ENCODE data around the gene BTBD16. TPM values are rescaled to one million over a fixed set of nuclear protein-coding genes. Genes with fewer than 3 reads are reported as not detected.

The BTBD16 gene
- polyA plus RNA-seq, 1 donor, result 0.79 TPM

GRCh38 chr10:122294511-122295450, 23.7 kb downstream of the BTBD16 start:
- H3K36me3 ChIP-seq (ENCODE audit: control insufficient read depth, insufficient read depth, low read length), result no peaks in the 10 kb centered on the region
- no peaks in the 10 kb centered on the region for H3K27me3 ChIP-seq (ENCODE audit: control insufficient read depth, insufficient read depth, low read length)
- DNase-seq, result no peak
- no CpG with 5 or more reads among the region's 12 CpGs for WGBS (ENCODE audit: insufficient coverage, low lambda C conversion rate)
- no peak overlapping the region for H3K27ac ChIP-seq (ENCODE audit: low read length)
- H3K4me1 ChIP-seq (ENCODE audit: control insufficient read depth, insufficient read depth, low read length), result no peaks in the 10 kb centered on the region
- H3K9me3 ChIP-seq (ENCODE audit: control insufficient read depth, low read depth, low read length), result no peaks in the 10 kb centered on the region
- H3K4me3 ChIP-seq (ENCODE audit: low read length), result no peak overlapping the region

GRCh38 chr10:122295451-122295809, 24.3 kb downstream of the BTBD16 start:
- H3K36me3 ChIP-seq (ENCODE audit: control insufficient read depth, insufficient read depth, low read length), result no peaks in the 10 kb centered on the region
- no peak overlapping the region for H3K4me3 ChIP-seq (ENCODE audit: low read length)
- no peak for DNase-seq
- H3K27me3 ChIP-seq (ENCODE audit: control insufficient read depth, insufficient read depth, low read length), result no peaks in the 10 kb centered on the region
- no peaks in the 10 kb centered on the region for H3K4me1 ChIP-seq (ENCODE audit: control insufficient read depth, insufficient read depth, low read length)
- WGBS (ENCODE audit: insufficient coverage, low lambda C conversion rate), result no CpG with 5 or more reads among the region's 4 CpGs
- H3K9me3 ChIP-seq (ENCODE audit: control insufficient read depth, low read depth, low read length), result no peaks in the 10 kb centered on the region
- H3K27ac ChIP-seq (ENCODE audit: low read length), result no peak overlapping the region

- WGBS (ENCODE audit: insufficient coverage, low lambda C conversion rate), result no CpG with 5 or more reads among the region's 8 CpGs
- Histone ChIP-seq H3K9me3 (ENCODE audit: control insufficient read depth, low read depth, low read length) (no peaks in the 10 kb centered on the region), H3K27me3 (ENCODE audit: control insufficient read depth, insufficient read depth, low read length) (no peaks in the 10 kb centered on the region), H3K27ac (ENCODE audit: low read length) (no peak overlapping the region), H3K36me3 (ENCODE audit: control insufficient read depth, insufficient read depth, low read length) (no peaks in the 10 kb centered on the region), H3K4me1 (ENCODE audit: control insufficient read depth, insufficient read depth, low read length) (peaks cover 4% of the 10 kb centered on the region), H3K4me3 (ENCODE audit: low read length) (no peak overlapping the region)
- DNase-seq, result no peak
These were observed 25.4 kb downstream of the BTBD16 start for GRCh38 chr10:122296363-122297120.

- no peaks in the 10 kb centered on the region for H3K9me3 ChIP-seq (ENCODE audit: control insufficient read depth, low read depth, low read length)
- no peaks in the 10 kb centered on the region for H3K27me3 ChIP-seq (ENCODE audit: control insufficient read depth, insufficient read depth, low read length)
- H3K4me1 ChIP-seq (ENCODE audit: control insufficient read depth, insufficient read depth, low read length), result peaks cover 9% of the 10 kb centered on the region
- no peak overlapping the region for H3K4me3 ChIP-seq (ENCODE audit: low read length)
- no peaks in the 10 kb centered on the region for H3K36me3 ChIP-seq (ENCODE audit: control insufficient read depth, insufficient read depth, low read length)
- WGBS (ENCODE audit: insufficient coverage, low lambda C conversion rate), result no CpG with 5 or more reads among the region's 8 CpGs
- DNase-seq, result no peak
- no peak overlapping the region for H3K27ac ChIP-seq (ENCODE audit: low read length)
These were observed 26.5 kb downstream of the BTBD16 start for GRCh38 chr10:122297583-122297982.

- Histone ChIP-seq H3K36me3 (ENCODE audit: control insufficient read depth, insufficient read depth, low read length) (no peaks in the 10 kb centered on the region), H3K27ac (ENCODE audit: low read length) (no peak overlapping the region), H3K27me3 (ENCODE audit: control insufficient read depth, insufficient read depth, low read length) (no peaks in the 10 kb centered on the region), H3K9me3 (ENCODE audit: control insufficient read depth, low read depth, low read length) (no peaks in the 10 kb centered on the region), H3K4me1 (ENCODE audit: control insufficient read depth, insufficient read depth, low read length) (peaks cover 9% of the 10 kb centered on the region), H3K4me3 (ENCODE audit: low read length) (no peak overlapping the region)
- DNase-seq, result no peak
- WGBS (ENCODE audit: insufficient coverage, low lambda C conversion rate), result no CpG with 5 or more reads among the region's 6 CpGs
These were observed 27.1 kb downstream of the BTBD16 start for GRCh38 chr10:122298206-122298597.

GRCh38 chr10:122298598-122299301, 27.7 kb downstream of the BTBD16 start:
- no CpG with 5 or more reads among the region's 15 CpGs for WGBS (ENCODE audit: insufficient coverage, low lambda C conversion rate)
- Histone ChIP-seq H3K9me3 (ENCODE audit: control insufficient read depth, low read depth, low read length) (no peaks in the 10 kb centered on the region), H3K36me3 (ENCODE audit: control insufficient read depth, insufficient read depth, low read length) (no peaks in the 10 kb centered on the region), H3K27me3 (ENCODE audit: control insufficient read depth, insufficient read depth, low read length) (no peaks in the 10 kb centered on the region), H3K4me1 (ENCODE audit: control insufficient read depth, insufficient read depth, low read length) (peaks cover 9% of the 10 kb centered on the region), H3K4me3 (ENCODE audit: low read length) (peak overlapping the region; percentile 25), H3K27ac (ENCODE audit: low read length) (no peak overlapping the region)
- peak; percentile 73 to 74 for DNase-seq

- Histone ChIP-seq H3K9me3 (ENCODE audit: control insufficient read depth, low read depth, low read length) (no peaks in the 10 kb centered on the region), H3K27ac (ENCODE audit: low read length) (no peak overlapping the region), H3K4me1 (ENCODE audit: control insufficient read depth, insufficient read depth, low read length) (peaks cover 9% of the 10 kb centered on the region), H3K36me3 (ENCODE audit: control insufficient read depth, insufficient read depth, low read length) (no peaks in the 10 kb centered on the region), H3K27me3 (ENCODE audit: control insufficient read depth, insufficient read depth, low read length) (no peaks in the 10 kb centered on the region), H3K4me3 (ENCODE audit: low read length) (no peak overlapping the region)
- no peak for DNase-seq
- WGBS (ENCODE audit: insufficient coverage, low lambda C conversion rate), result 89% methylated on average over 3 of the region's 14 CpGs
These were observed 28.5 kb downstream of the BTBD16 start for GRCh38 chr10:122299423-122300075.

- peak in 1 of 2 donors; percentile 62 for DNase-seq
- H3K4me3 ChIP-seq (ENCODE audit: low read length), result no peak overlapping the region
- H3K27me3 ChIP-seq (ENCODE audit: control insufficient read depth, insufficient read depth, low read length), result no peaks in the 10 kb centered on the region
- no peaks in the 10 kb centered on the region for H3K36me3 ChIP-seq (ENCODE audit: control insufficient read depth, insufficient read depth, low read length)
- no peak overlapping the region for H3K27ac ChIP-seq (ENCODE audit: low read length)
- H3K4me1 ChIP-seq (ENCODE audit: control insufficient read depth, insufficient read depth, low read length), result peaks cover 9% of the 10 kb centered on the region
- WGBS (ENCODE audit: insufficient coverage, low lambda C conversion rate), result 70% methylated on average over 2 of the region's 12 CpGs
- no peaks in the 10 kb centered on the region for H3K9me3 ChIP-seq (ENCODE audit: control insufficient read depth, low read depth, low read length)
These were observed 30.1 kb downstream of the BTBD16 start for GRCh38 chr10:122301055-122301810.

- Histone ChIP-seq H3K4me1 (ENCODE audit: control insufficient read depth, insufficient read depth, low read length) (peaks cover 9% of the 10 kb centered on the region), H3K36me3 (ENCODE audit: control insufficient read depth, insufficient read depth, low read length) (no peaks in the 10 kb centered on the region), H3K9me3 (ENCODE audit: control insufficient read depth, low read depth, low read length) (no peaks in the 10 kb centered on the region), H3K27me3 (ENCODE audit: control insufficient read depth, insufficient read depth, low read length) (no peaks in the 10 kb centered on the region), H3K4me3 (ENCODE audit: low read length) (no peak overlapping the region), H3K27ac (ENCODE audit: low read length) (no peak overlapping the region)
- WGBS (ENCODE audit: insufficient coverage, low lambda C conversion rate), result no CpG with 5 or more reads among the region's 7 CpGs
- DNase-seq, result peak in 1 of 2 donors; percentile 30
These were observed 30.7 kb downstream of the BTBD16 start for GRCh38 chr10:122301811-122302115.
